RWPE1 (cell line): ENCODE data around the gene DOC2A.

Experiments
- CTCF ChIA-PET: fragments of 350-600 bp; sonication (Branson Sonifier 250); formaldehyde crosslinking; extraction: SDS; loops from one replicate; lab custom pipeline; 2021; lab: Yijun Ruan, JAX
- POLR2A ChIA-PET: fragments of 400-600 bp; formaldehyde crosslinking; extraction: SDS; loops from one replicate; lab custom pipeline; 2020; ENCODE audit warnings: antibody characterized with exemption; ENCODE audit not compliant: low non-redundant PET; lab: Yijun Ruan, JAX
- DNase-seq: peaks from one replicate; pipeline ENCODE4 v3.0.0; 2012; ENCODE audit warnings: low spot score
- H3K27ac ChIP-seq: fragments of 450-650 bp; 2 replicates; pipeline ENCODE4 v1.5.1; 2017
- TF ChIP-seq, protein P1 (sequence below): fragments of 450-650 bp; conservative IDR thresholded peaks from 2 replicates; pipeline ENCODE4 v1.5.1; 2017; ENCODE audit warnings: low read depth, mild to moderate bottlenecking

Gene DOC2A

DNA sequence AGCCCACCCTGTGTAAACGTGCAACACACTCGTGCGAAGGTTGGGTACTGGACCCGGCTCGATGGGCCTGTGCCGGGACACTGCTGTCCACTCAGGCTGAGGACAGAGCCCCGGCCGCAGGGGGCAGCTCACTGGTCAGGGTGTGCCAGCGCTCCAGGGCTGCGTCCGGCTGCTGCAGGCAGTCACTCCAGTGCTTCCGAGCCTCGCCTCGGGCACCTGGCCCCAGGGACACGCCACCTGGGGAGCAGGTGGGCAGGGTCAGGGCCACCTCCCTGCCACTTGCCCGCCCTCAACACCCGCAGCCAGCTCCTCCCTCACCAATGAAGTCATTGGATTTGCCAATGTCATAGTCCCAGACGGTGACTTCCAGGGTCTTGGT, 4.7 kb downstream of the DOC2A start:
- no peak for DNase-seq
- H3K27ac ChIP-seq = no peak overlapping the region
- POLR2A ChIA-PET = no interaction called here
- TF ChIP-seq, protein P1, sequence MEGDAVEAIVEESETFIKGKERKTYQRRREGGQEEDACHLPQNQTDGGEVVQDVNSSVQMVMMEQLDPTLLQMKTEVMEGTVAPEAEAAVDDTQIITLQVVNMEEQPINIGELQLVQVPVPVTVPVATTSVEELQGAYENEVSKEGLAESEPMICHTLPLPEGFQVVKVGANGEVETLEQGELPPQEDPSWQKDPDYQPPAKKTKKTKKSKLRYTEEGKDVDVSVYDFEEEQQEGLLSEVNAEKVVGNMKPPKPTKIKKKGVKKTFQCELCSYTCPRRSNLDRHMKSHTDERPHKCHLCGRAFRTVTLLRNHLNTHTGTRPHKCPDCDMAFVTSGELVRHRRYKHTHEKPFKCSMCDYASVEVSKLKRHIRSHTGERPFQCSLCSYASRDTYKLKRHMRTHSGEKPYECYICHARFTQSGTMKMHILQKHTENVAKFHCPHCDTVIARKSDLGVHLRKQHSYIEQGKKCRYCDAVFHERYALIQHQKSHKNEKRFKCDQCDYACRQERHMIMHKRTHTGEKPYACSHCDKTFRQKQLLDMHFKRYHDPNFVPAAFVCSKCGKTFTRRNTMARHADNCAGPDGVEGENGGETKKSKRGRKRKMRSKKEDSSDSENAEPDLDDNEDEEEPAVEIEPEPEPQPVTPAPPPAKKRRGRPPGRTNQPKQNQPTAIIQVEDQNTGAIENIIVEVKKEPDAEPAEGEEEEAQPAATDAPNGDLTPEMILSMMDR = no peak
- CTCF ChIA-PET = interaction anchor here (0.6 to 1.7 kb wide), 14 partner anchors 9 to 354 kb away, joined by 3 to 17 read pairs (median 3); partner anchors contain the start of genes C16orf92 and INO80E

DNA sequence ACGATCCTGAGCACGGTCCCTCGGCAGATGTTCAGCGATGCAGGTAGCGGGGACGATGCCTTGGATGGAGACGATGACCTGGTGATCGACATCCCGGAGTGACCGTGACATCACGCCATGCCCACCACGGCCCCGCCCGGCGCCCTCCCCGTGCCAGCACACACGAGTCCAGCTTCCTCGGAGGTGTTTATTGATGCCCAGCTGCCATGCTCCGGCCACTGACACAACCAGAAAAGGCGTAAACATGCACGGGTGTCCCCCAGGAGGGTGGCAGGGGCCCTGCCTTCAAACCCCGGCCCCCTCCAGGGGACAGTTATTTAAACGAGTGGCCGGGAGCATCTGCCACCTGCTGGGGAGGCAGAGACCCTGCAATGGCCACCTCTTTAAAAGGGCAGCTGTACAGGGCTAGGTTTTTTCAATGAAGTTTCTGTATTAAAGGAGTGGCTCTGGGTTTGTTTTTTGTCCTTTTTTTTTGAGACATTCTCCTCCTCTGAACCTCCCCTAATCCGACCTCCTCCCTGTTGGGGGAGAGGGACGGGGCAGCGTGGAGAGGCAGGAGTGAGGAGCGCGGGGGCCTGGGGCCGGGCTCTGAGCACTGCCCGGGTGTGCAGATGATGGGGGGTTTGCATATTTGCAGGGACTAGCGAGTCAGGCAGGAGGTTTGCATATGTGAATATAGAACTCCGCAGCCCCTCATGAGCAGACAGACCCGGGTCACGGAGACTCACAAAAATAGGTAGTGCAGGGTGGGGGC, 5.3 kb downstream of the DOC2A start:
- CTCF ChIA-PET = interaction anchor here (0.6 to 1.7 kb wide), 13 partner anchors 9 to 355 kb away, joined by 3 to 17 read pairs (median 3); partner anchors contain the start of genes C16orf92 and INO80E
- peak; percentile 47 for DNase-seq

DNA sequence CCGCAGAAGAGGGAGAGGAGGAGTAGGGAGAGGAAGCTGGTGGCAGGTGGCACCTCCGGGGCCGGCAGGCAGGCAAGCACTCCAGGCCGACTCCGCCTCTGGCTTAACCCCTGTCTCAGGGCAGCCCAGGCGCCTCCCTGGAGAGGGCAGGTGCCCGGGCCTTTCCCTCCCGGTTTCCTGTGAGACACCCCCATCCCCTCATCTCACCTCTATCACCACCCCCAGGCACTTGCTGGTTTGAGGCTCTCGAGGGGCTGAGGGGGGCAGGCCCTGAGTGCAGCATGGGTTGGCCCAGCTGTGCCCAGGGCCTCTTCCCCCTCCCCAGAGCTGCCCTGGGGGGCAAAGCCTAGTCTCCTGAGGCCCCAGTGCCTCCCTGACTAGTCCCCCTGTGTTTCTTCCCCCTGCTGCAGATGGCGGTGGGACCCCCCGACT, 6.0 kb downstream of the DOC2A start:
- peak overlapping the region; percentile 59 for H3K27ac ChIP-seq
- ChIA-PET POLR2A (no interaction called here), CTCF (interaction anchor here (1.5 to 1.7 kb wide), 2 partner anchors 13 to 18 kb away, joined by 3 to 17 read pairs; partner anchors contain the start of gene C16orf92)
- TF ChIP-seq, protein P1 = no peak
- DNase-seq = no peak

More for the DNA sequence above, 5.3 kb downstream of the DOC2A start:
- TF ChIP-seq, protein P1 = peak; percentile 79
- H3K27ac ChIP-seq = peak overlapping the region; percentile 59
- POLR2A ChIA-PET = no interaction called here

DNA sequence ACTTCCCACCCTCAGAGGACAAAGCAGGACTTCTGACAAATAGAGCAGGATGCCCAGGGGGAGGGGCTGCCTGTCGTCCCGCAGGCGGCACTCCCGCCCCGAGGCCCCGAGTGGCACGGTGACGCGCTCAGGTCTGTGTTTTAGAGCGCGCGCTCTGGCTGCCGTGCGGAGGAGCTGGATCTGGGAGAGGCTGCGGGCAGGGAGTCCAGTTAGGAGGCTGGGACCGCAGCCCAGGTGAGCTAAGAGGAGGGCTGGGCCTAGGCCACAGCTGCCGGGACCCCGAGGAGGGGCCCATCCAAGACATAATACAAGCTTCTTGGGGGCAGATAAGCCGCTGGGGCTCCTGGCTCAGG, 6.4 kb downstream of the DOC2A start:
- DNase-seq = no peak
- POLR2A ChIA-PET = no interaction called here
- CTCF ChIA-PET = interaction anchor here (1.5 kb wide), 1 partner anchor 19 kb away, joined by 3 read pairs; the partner anchor contains the start of gene C16orf92

GRCh38 chr16:30003670-30004423, 7.0 kb downstream of the DOC2A start:
- no peak for DNase-seq
- TF ChIP-seq, protein P1 = no peak
- ChIA-PET CTCF (no interaction called here), POLR2A (no interaction called here)
- H3K27ac ChIP-seq = peak overlapping the region; percentile 59

More for the DNA sequence above, 6.4 kb downstream of the DOC2A start:
- H3K27ac ChIP-seq = peak overlapping the region; percentile 59
- TF ChIP-seq, protein P1 = no peak
